Measurements from ENCODE around the gene TARBP1. TPM values are rescaled to one million over a fixed set of nuclear protein-coding genes. Genes with fewer than 3 reads are reported as not detected.

TARBP1 gene
- total and polyA plus RNA-seq, 2 donors (not counting 1 experiment from before 2014, with no cell fraction given) = 35.4 to 71.5 TPM

DNA sequence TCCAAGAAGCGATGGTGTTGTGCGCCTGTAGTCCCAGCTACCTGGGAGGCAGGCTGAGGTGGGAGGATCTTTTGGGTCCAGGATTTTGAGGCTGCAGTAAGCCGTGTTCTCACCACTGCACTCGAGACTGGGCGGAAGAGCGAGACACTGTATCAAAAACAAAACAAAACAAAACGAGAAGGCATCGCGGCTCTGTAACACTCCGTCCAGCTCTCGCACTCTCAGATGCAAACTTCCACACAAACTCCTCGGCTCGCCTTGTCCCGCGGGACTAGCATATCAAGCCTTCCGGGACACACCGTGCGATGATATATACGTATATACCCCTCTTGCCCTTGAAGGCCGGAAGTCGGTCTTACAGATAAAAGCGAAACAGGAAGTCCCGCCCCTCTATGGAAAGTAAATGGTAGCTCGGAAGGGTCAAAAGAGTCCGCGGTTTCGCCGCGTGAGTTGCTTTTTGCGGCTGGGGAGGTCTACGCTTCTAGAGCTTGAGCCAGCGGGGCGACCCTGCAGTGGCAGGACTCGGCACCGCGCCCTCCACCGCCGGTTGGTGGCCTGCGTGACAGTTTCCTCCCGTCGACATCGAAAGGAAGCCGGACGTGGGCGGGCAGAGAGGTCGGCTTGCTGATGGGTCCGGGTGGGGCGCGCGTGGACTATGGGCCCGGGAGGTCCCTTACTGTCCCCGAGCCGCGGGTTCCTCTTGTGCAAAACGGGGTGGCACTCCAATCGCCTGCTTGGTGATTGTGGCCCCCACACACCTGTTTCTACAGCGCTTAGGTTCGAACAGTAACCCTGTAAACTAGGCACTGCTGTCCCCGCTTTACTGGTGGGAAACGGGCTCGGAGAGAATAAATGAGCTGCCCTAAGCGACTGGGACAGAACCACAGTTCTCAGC, 105.7 kb downstream of the TARBP1 start, which contains the start of gene COA6:
Gene COA6, plus strand, starts transcription at position 393 of the 895 bp plus-strand sequence. Its CDS starts 11 bp downstream, at position 404.
- H3K4me3 ChIP-seq (ENCODE audit: control extremely low read depth in 1 of 5, extremely low read depth in 1 of 5, insufficient read depth in 1 of 5, low read depth in 2 of 5, low read length in 4 of 5) = peak within 1 kb of the TSS; percentile 60 to 96 (median 86)
- peaks cover 13 to 16% of the 10 kb centered on the region in 2 donors for H3K4me1 ChIP-seq (ENCODE audit: control insufficient read depth in 2 of 2, insufficient read depth in 2 of 2, low read length in 2 of 2)
- no peaks in the 10 kb centered on the region for H3K27me3 ChIP-seq (replicated peaks in 1 of 4; ENCODE audit: control extremely low read depth in 1 of 4, control insufficient read depth in 3 of 4, insufficient read depth in 4 of 4, low read length in 3 of 4)
- intact Hi-C loops (cut with micrococcal nuclease) = loop anchor here (1.0 to 5.0 kb wide), 8 partner anchors 16 to 1131 kb away; partner anchors contain the start of genes ARID4B, B3GALNT2, GGPS1 and RBM34
- H3K4me1 Mint-ChIP-seq = peaks cover 33% of the 10 kb centered on the region
- ChIA-PET POLR2A (interaction anchor here (0.6 to 1.5 kb wide), 6 partner anchors 16 to 788 kb away, joined by 3 to 6 read pairs (median 5); partner anchors contain the start of gene RBM34), CTCF (interaction anchor here (0.8 to 1.9 kb wide), 5 partner anchors 25 to 1132 kb away, joined by 3 to 8 read pairs (median 3); no protein-coding TSS in a partner anchor)
- H3K27ac ChIP-seq (ENCODE audit: low read length in 2 of 2) = peak within 1 kb of the TSS; percentile 91 to 96
- no peak for TF ChIP-seq EZH2 (IDR thresholded peaks at IDR 0.05; ENCODE audit: borderline replicate concordance, insufficient read depth, low read depth, low read length, poor library complexity, severe bottlenecking)
- TF ChIP-seq, protein P1, sequence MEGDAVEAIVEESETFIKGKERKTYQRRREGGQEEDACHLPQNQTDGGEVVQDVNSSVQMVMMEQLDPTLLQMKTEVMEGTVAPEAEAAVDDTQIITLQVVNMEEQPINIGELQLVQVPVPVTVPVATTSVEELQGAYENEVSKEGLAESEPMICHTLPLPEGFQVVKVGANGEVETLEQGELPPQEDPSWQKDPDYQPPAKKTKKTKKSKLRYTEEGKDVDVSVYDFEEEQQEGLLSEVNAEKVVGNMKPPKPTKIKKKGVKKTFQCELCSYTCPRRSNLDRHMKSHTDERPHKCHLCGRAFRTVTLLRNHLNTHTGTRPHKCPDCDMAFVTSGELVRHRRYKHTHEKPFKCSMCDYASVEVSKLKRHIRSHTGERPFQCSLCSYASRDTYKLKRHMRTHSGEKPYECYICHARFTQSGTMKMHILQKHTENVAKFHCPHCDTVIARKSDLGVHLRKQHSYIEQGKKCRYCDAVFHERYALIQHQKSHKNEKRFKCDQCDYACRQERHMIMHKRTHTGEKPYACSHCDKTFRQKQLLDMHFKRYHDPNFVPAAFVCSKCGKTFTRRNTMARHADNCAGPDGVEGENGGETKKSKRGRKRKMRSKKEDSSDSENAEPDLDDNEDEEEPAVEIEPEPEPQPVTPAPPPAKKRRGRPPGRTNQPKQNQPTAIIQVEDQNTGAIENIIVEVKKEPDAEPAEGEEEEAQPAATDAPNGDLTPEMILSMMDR (IDR thresholded peaks at IDR 0.05) = no peak
- H3K27me3 Mint-ChIP-seq = no peaks in the 10 kb centered on the region
- H3K27ac Mint-ChIP-seq = peak within 1 kb of the TSS; percentile 100
- H2AFZ ChIP-seq (ENCODE audit: insufficient read depth, low read depth, low read length, poor library complexity, severe bottlenecking) = peak within 1 kb of the TSS; percentile 86
- no peaks in the 10 kb centered on the region for H3K9me3 Mint-ChIP-seq (ENCODE audit: insufficient read depth)
- 0% methylated on average over 60 of the region's 62 CpGs for WGBS (ENCODE audit: insufficient coverage)
- H3K36me3 ChIP-seq (replicated peaks in 1 of 2; ENCODE audit: control extremely low read depth in 1 of 2, control insufficient read depth in 1 of 2, extremely low read depth in 1 of 2, insufficient read depth in 2 of 2, low read length in 1 of 2) = peaks cover 2 to 26% of the 10 kb centered on the region in 2 experiments
- DNase-seq = peak; percentile 99
- peak within 1 kb of the TSS; percentile 100 for H3K4me3 Mint-ChIP-seq
- ATAC-seq (ENCODE audit: low read depth) = peak; percentile 85
- H4K20me1 ChIP-seq (ENCODE audit: control insufficient read depth, insufficient read depth, low read length, poor library complexity, severe bottlenecking) = no peaks in the 10 kb centered on the region
- peaks cover 42% of the 10 kb centered on the region for H3K79me2 ChIP-seq (ENCODE audit: control insufficient read depth, insufficient read depth, low read length)
- no peaks in the 10 kb centered on the region for H3K9me3 ChIP-seq (ENCODE audit: control extremely low read depth in 1 of 3, control insufficient read depth in 2 of 3, insufficient read depth in 1 of 3, low read length in 2 of 3)
- H3K4me2 ChIP-seq (replicated peaks; ENCODE audit: low read depth, low read length, poor library complexity, severe bottlenecking) = peak within 1 kb of the TSS; percentile 87
- H3K9ac ChIP-seq (ENCODE audit: low read length) = peak within 1 kb of the TSS; percentile 88
